SK-N-MC (cell line): Measurements from ENCODE around the gene CCL27.

Experiments used
- DNase-seq: peaks from one replicate; pipeline ENCODE4 v3.0.0-alpha.2; 2011; ENCODE audit warnings: low read depth, low spot score
- H3K27ac ChIP-seq: fragments of 200-600 bp; sonication (generic); 2 replicates; pipeline ENCODE4 v1.5.1; 2016; ENCODE audit warnings: mixed run types
- H3K36me3 ChIP-seq: fragments of 200-600 bp; sonication (generic); 2 replicates; pipeline ENCODE4 v1.6.1; 2017; ENCODE audit warnings: antibody characterized with exemption, low read length, mixed read lengths; ENCODE audit not compliant: insufficient read depth
- H3K4me3 ChIP-seq: fragments of 200-600 bp; sonication (generic); 2 replicates; pipeline ENCODE4 v1.5.1; 2016
- H3K9ac ChIP-seq: fragments of 200-600 bp; sonication (generic); 2 replicates; pipeline ENCODE4 v1.8.0; 2017; ENCODE audit warnings: mixed run types, mixed read lengths; ENCODE audit not compliant: insufficient read length
- H3K9me3 ChIP-seq: fragments of 200-600 bp; sonication (generic); 2 replicates; pipeline ENCODE4 v1.6.1; 2017; ENCODE audit warnings: low read depth, mild to moderate bottlenecking, antibody characterized with exemption, low read length, moderate library complexity, mixed read lengths
- EZH2 ChIP-seq: fragments of 200-600 bp; sonication (generic); IDR thresholded peaks from one replicate; pipeline ENCODE4 v1.6.1; 2017; ENCODE audit warnings: antibody characterized with exemption
- FOXP2 ChIP-seq: optimal IDR thresholded peaks from 2 replicates; pipeline ENCODE3; 2011; ENCODE audit warnings: mild to moderate bottlenecking, moderate library complexity; ENCODE audit not compliant: insufficient read depth; ENCODE audit errors: extremely low read length, control extremely low read depth
- POLR2AphosphoS5 ChIP-seq: IDR thresholded peaks from 2 replicates; pipeline ENCODE4 v1.6.1; 2012; ENCODE audit warnings: mild to moderate bottlenecking, low read depth, low read length, borderline replicate concordance

Gene CCL27

GRCh38 chr9:34655394-34655793 is 7.1 kb downstream of the CCL27 start:
- H3K4me3 ChIP-seq: peak overlapping the region; percentile 81; the same call in 1 of the 2 replicates
- no peak for TF ChIP-seq EZH2
- TF ChIP-seq FOXP2: no peak
- no peak for TF ChIP-seq POLR2AphosphoS5
- peak overlapping the region; percentile 98; the same call in 1 of the 2 replicates for H3K27ac ChIP-seq
- no peak for DNase-seq
- H3K36me3 ChIP-seq: peaks cover 8% of the 10 kb centered on the region; the same call in 1 of the 2 replicates
- H3K9ac ChIP-seq: no peak overlapping the region
- no peaks in the 10 kb centered on the region for H3K9me3 ChIP-seq

GRCh38 chr9:34654323-34655051 is 8.0 kb downstream of the CCL27 start:
- TF ChIP-seq POLR2AphosphoS5: no peak
- TF ChIP-seq EZH2: no peak
- TF ChIP-seq FOXP2: no peak
- Histone ChIP-seq H3K9ac (peak overlapping the region; percentile 78), H3K9me3 (no peaks in the 10 kb centered on the region), H3K36me3 (peaks cover 8% of the 10 kb centered on the region; the same call in 1 of the 2 replicates), H3K27ac (peak overlapping the region; percentile 98), H3K4me3 (peak overlapping the region; percentile 81)
- no peak for DNase-seq

GRCh38 chr9:34653151-34654072 is 9.0 kb downstream of the CCL27 start:
- peak; percentile 84 for TF ChIP-seq POLR2AphosphoS5
- TF ChIP-seq EZH2: no peak
- Histone ChIP-seq H3K36me3 (peaks cover 18% of the 10 kb centered on the region; the same call in 1 of the 2 replicates), H3K9me3 (no peaks in the 10 kb centered on the region), H3K27ac (peak overlapping the region; percentile 98), H3K9ac (peak overlapping the region; percentile 78), H3K4me3 (peak overlapping the region; percentile 81)
- DNase-seq: no peak

- H3K36me3 ChIP-seq: peaks cover 20% of the 10 kb centered on the region; the same call in 1 of the 2 replicates
- TF ChIP-seq FOXP2 (no peak), EZH2 (no peak), POLR2AphosphoS5 (no peak)
- H3K27ac ChIP-seq: peak overlapping the region; percentile 98
- no peaks in the 10 kb centered on the region for H3K9me3 ChIP-seq
- no peak for DNase-seq
- H3K4me3 ChIP-seq: peak overlapping the region; percentile 81
- peak overlapping the region; percentile 78 for H3K9ac ChIP-seq
Measured at GRCh38 chr9:34652602-34653000, 9.9 kb downstream of the CCL27 start.

- no peak for TF ChIP-seq POLR2AphosphoS5
- no peak for TF ChIP-seq FOXP2
- no peak for TF ChIP-seq EZH2
- Histone ChIP-seq H3K9ac (peak within 1 kb of the TSS; percentile 78), H3K4me3 (peak within 1 kb of the TSS; percentile 81), H3K36me3 (peaks cover 20% of the 10 kb centered on the region; the same call in 1 of the 2 replicates), H3K27ac (peak within 1 kb of the TSS; percentile 98), H3K9me3 (no peaks in the 10 kb centered on the region)
- no peak for DNase-seq
Measured at GRCh38 chr9:34651876-34652601, 10.4 kb downstream of the CCL27 start, which contains the start of gene IL11RA. Gene IL11RA (plus strand): TSS chr9:34652185. CDS start chr9:34655218, 3,033 bp downstream.

GRCh38 chr9:34651321-34651720 is 11.1 kb downstream of the CCL27 start:
- no peak for TF ChIP-seq FOXP2
- TF ChIP-seq EZH2: no peak
- TF ChIP-seq POLR2AphosphoS5: no peak
- Histone ChIP-seq H3K4me3 (no peak overlapping the region), H3K27ac (no peak overlapping the region), H3K36me3 (peaks cover 20% of the 10 kb centered on the region; the same call in 1 of the 2 replicates), H3K9ac (no peak overlapping the region), H3K9me3 (no peaks in the 10 kb centered on the region)
- no peak for DNase-seq

GRCh38 chr9:34650816-34651215 is 11.6 kb downstream of the CCL27 start:
- Histone ChIP-seq H3K36me3 (peaks cover 20% of the 10 kb centered on the region; the same call in 1 of the 2 replicates), H3K9ac (no peak overlapping the region), H3K9me3 (no peaks in the 10 kb centered on the region), H3K27ac (peak overlapping the region; percentile 61; the same call in 1 of the 2 replicates), H3K4me3 (no peak overlapping the region)
- TF ChIP-seq EZH2: no peak
- no peak for TF ChIP-seq FOXP2
- TF ChIP-seq POLR2AphosphoS5: no peak
- DNase-seq: no peak

GRCh38 chr9:34648673-34649072 is 13.8 kb downstream of the CCL27 start:
- Histone ChIP-seq H3K27ac (no peak overlapping the region), H3K4me3 (no peak overlapping the region), H3K36me3 (peaks cover 20% of the 10 kb centered on the region; the same call in 1 of the 2 replicates), H3K9me3 (no peaks in the 10 kb centered on the region), H3K9ac (no peak overlapping the region)
- DNase-seq: no peak
- TF ChIP-seq EZH2 (no peak), FOXP2 (no peak), POLR2AphosphoS5 (no peak)
